ENCODE measurements around the gene ANKH. TPM values are rescaled to one million over a fixed set of nuclear protein-coding genes. Genes with fewer than 3 reads are reported as not detected.
"Not testable (repeated sequence)": the region's sequence is repeated elsewhere in the genome, so short reads cannot be mapped to it uniquely, and the experiment has no call there.

The ANKH gene
- total RNA-seq, 1 experiment from 2014 or later: 5.2 TPM

- Histone ChIP-seq H3K4me3 (no peak overlapping the region), H3K9me3 (replicated peaks) (no peaks in the 10 kb centered on the region), H3K4me1 (no peaks in the 10 kb centered on the region), H3K36me3 (no peaks in the 10 kb centered on the region), H3K27me3 (no peaks in the 10 kb centered on the region), H3K27ac (no peak overlapping the region)
- no peak for DNase-seq
Observed at GRCh38 chr5:14852779-14853178, 18.8 kb downstream of the ANKH start.

- Histone ChIP-seq H3K36me3 (no peaks in the 10 kb centered on the region), H3K4me1 (no peaks in the 10 kb centered on the region), H3K27ac (no peak overlapping the region), H3K9me3 (replicated peaks) (no peaks in the 10 kb centered on the region), H3K4me3 (no peak overlapping the region), H3K27me3 (no peaks in the 10 kb centered on the region)
- DNase-seq: no peak
Observed at GRCh38 chr5:14851999-14852526, 19.5 kb downstream of the ANKH start.

- no peak overlapping the region for H3K27ac ChIP-seq
Observed at GRCh38 chr5:14851597-14851996, 20.0 kb downstream of the ANKH start.

GRCh38 chr5:14851050-14851419 lies 20.5 kb downstream of the ANKH start:
- H3K27me3 ChIP-seq: no peaks in the 10 kb centered on the region
- no peaks in the 10 kb centered on the region for H3K9me3 ChIP-seq (replicated peaks)
- no peaks in the 10 kb centered on the region for H3K36me3 ChIP-seq
- H3K27ac ChIP-seq: no peak overlapping the region
- DNase-seq: no peak
- H3K4me3 ChIP-seq: no peak overlapping the region
- H3K4me1 ChIP-seq: no peaks in the 10 kb centered on the region

More at GRCh38 chr5:14851597-14851996, 20.0 kb downstream of the ANKH start:
- no peaks in the 10 kb centered on the region for H3K4me1 ChIP-seq
- no peak overlapping the region for H3K4me3 ChIP-seq
- no peaks in the 10 kb centered on the region for H3K27me3 ChIP-seq
- no peaks in the 10 kb centered on the region for H3K36me3 ChIP-seq
- H3K9me3 ChIP-seq (replicated peaks): no peaks in the 10 kb centered on the region
- no peak for DNase-seq

GRCh38 chr5:14850419-14851049 lies 21.0 kb downstream of the ANKH start:
- Histone ChIP-seq H3K27ac (no peak overlapping the region), H3K36me3 (no peaks in the 10 kb centered on the region), H3K4me1 (no peaks in the 10 kb centered on the region), H3K4me3 (no peak overlapping the region), H3K27me3 (no peaks in the 10 kb centered on the region), H3K9me3 (replicated peaks) (no peaks in the 10 kb centered on the region)
- no peak for DNase-seq

GRCh38 chr5:14849516-14850294 lies 21.9 kb downstream of the ANKH start:
- Histone ChIP-seq H3K27me3 (no peaks in the 10 kb centered on the region), H3K27ac (no peak overlapping the region), H3K36me3 (no peaks in the 10 kb centered on the region), H3K4me3 (no peak overlapping the region), H3K9me3 (replicated peaks) (no peaks in the 10 kb centered on the region), H3K4me1 (no peaks in the 10 kb centered on the region)
- no peak for DNase-seq

- DNase-seq; H3K9me3 ChIP-seq (replicated peaks); H3K27ac ChIP-seq; H3K27me3 ChIP-seq; H3K36me3 ChIP-seq; H3K4me1 ChIP-seq; H3K4me3 ChIP-seq: not testable (repeated sequence)
Observed at GRCh38 chr5:14848942-14849341, 22.6 kb downstream of the ANKH start.

- DNase-seq: no peak
- H3K4me3 ChIP-seq: no peak overlapping the region
- no peaks in the 10 kb centered on the region for H3K27me3 ChIP-seq
- H3K9me3 ChIP-seq (replicated peaks): no peaks in the 10 kb centered on the region
- no peak overlapping the region for H3K27ac ChIP-seq
- no peaks in the 10 kb centered on the region for H3K36me3 ChIP-seq
- no peaks in the 10 kb centered on the region for H3K4me1 ChIP-seq
Observed at GRCh38 chr5:14848385-14848784, 23.2 kb downstream of the ANKH start.

- DNase-seq: no peak
- Histone ChIP-seq H3K9me3 (replicated peaks) (no peaks in the 10 kb centered on the region), H3K36me3 (no peaks in the 10 kb centered on the region), H3K27ac (no peak overlapping the region), H3K4me3 (no peak overlapping the region), H3K4me1 (no peaks in the 10 kb centered on the region), H3K27me3 (no peaks in the 10 kb centered on the region)
Observed at GRCh38 chr5:14847471-14847870, 24.1 kb downstream of the ANKH start.

GRCh38 chr5:14842117-14842516 lies 29.5 kb downstream of the ANKH start:
- no peak for DNase-seq
- H3K36me3 ChIP-seq: no peaks in the 10 kb centered on the region

GRCh38 chr5:14840624-14841023 lies 31.0 kb downstream of the ANKH start:
- no peaks in the 10 kb centered on the region for H3K4me1 ChIP-seq
- H3K9me3 ChIP-seq (replicated peaks): no peaks in the 10 kb centered on the region
- H3K4me3 ChIP-seq: no peak overlapping the region
- H3K36me3 ChIP-seq: no peaks in the 10 kb centered on the region
- H3K27me3 ChIP-seq: no peaks in the 10 kb centered on the region
- no peak for DNase-seq
- no peak overlapping the region for H3K27ac ChIP-seq

More at GRCh38 chr5:14842117-14842516, 29.5 kb downstream of the ANKH start:
- Histone ChIP-seq H3K4me1 (no peaks in the 10 kb centered on the region), H3K9me3 (replicated peaks) (no peaks in the 10 kb centered on the region), H3K27me3 (no peaks in the 10 kb centered on the region), H3K27ac (no peak overlapping the region), H3K4me3 (no peak overlapping the region)

- DNase-seq: no peak
- Histone ChIP-seq H3K4me3 (no peak overlapping the region), H3K9me3 (replicated peaks) (no peaks in the 10 kb centered on the region), H3K4me1 (no peaks in the 10 kb centered on the region), H3K27ac (no peak overlapping the region), H3K27me3 (no peaks in the 10 kb centered on the region), H3K36me3 (no peaks in the 10 kb centered on the region)
Observed at GRCh38 chr5:14838396-14839319, 32.9 kb downstream of the ANKH start.

- H3K9me3 ChIP-seq (replicated peaks); H3K4me1 ChIP-seq; H3K36me3 ChIP-seq; H3K27me3 ChIP-seq; H3K4me3 ChIP-seq; H3K27ac ChIP-seq; DNase-seq: not testable (repeated sequence)
Observed at GRCh38 chr5:14837423-14838122, 34.0 kb downstream of the ANKH start.

All from SJCRH30 (cell line).